Parathyroid adenoma (tissue), 2 donors: ENCODE data around the gene ITGA2B.

ENCODE experiments used
- H2AFZ ChIP-seq: fragments of 300-600 bp; sonication (generic); one replicate; pipeline ENCODE4 v1.7.0; 2017; ENCODE audit warnings: antibody characterized with exemption, mild to moderate bottlenecking
- H3K27ac ChIP-seq: fragments of 300-600 bp; sonication (generic); one replicate; pipeline ENCODE4 v1.7.0; 2017
- H3K27me3 ChIP-seq: fragments of 300-600 bp; sonication (generic); one replicate; pipeline ENCODE4 v1.7.0; 2017; ENCODE audit warnings: low read length; ENCODE audit not compliant: control insufficient read depth, insufficient read depth
- H3K36me3 ChIP-seq: fragments of 300-600 bp; sonication (generic); one replicate; pipeline ENCODE4 v1.7.0; 2017; ENCODE audit warnings: low read length; ENCODE audit not compliant: control insufficient read depth, insufficient read depth
- H3K4me1 ChIP-seq: fragments of 300-600 bp; sonication (generic); one replicate; pipeline ENCODE4 v1.7.0; 2017; ENCODE audit warnings: control low read depth
- H3K4me2 ChIP-seq: fragments of 300-600 bp; sonication (generic); one replicate; pipeline ENCODE4 v1.7.0; 2017; ENCODE audit warnings: low read length
- H3K4me3 ChIP-seq: fragments of 300-600 bp; sonication (generic); one replicate; pipeline ENCODE4 v1.7.0; 2017; ENCODE audit warnings: low read depth, low read length
- H3K79me2 ChIP-seq: fragments of 300-600 bp; sonication (generic); one replicate; pipeline ENCODE4 v1.7.0; 2017; ENCODE audit warnings: control low read depth
- H3K9ac ChIP-seq: fragments of 300-600 bp; sonication (generic); one replicate; pipeline ENCODE4 v1.7.0; 2017; ENCODE audit warnings: mild to moderate bottlenecking
- H3K9me3 ChIP-seq: fragments of 300-600 bp; sonication (generic); one replicate; pipeline ENCODE4 v1.7.0; 2017; ENCODE audit warnings: low read length; ENCODE audit not compliant: control insufficient read depth
- CTCF ChIP-seq: fragments of 300-600 bp; sonication (generic); IDR thresholded peaks from one replicate; pipeline ENCODE4 v1.7.0; 2017; ENCODE audit warnings: antibody characterized with exemption, mild to moderate bottlenecking
- donor health status: primary hyperparathyroidism.

Gene ITGA2B

GRCh38 chr17:44386182-44386525, 3.3 kb downstream of the ITGA2B start:
- H3K27ac ChIP-seq: no peak overlapping the region
- H3K27me3 ChIP-seq: no peaks in the 10 kb centered on the region
- no peaks in the 10 kb centered on the region for H3K4me1 ChIP-seq
- H3K9me3 ChIP-seq: no peaks in the 10 kb centered on the region
- peak overlapping the region; percentile 64 for H3K4me3 ChIP-seq
- H3K9ac ChIP-seq: no peak overlapping the region
- TF ChIP-seq CTCF: no peak
- H2AFZ ChIP-seq: peak overlapping the region; percentile 92
- H3K4me2 ChIP-seq: peak overlapping the region; percentile 98
- H3K79me2 ChIP-seq: no peaks in the 10 kb centered on the region
- no peaks in the 10 kb centered on the region for H3K36me3 ChIP-seq

- no peaks in the 10 kb centered on the region for H3K4me1 ChIP-seq
- no peaks in the 10 kb centered on the region for H3K9me3 ChIP-seq
- H3K9ac ChIP-seq: peak overlapping the region; percentile 43
- peak overlapping the region; percentile 92 for H2AFZ ChIP-seq
- peak overlapping the region; percentile 64 for H3K4me3 ChIP-seq
- peak; percentile 30 for TF ChIP-seq CTCF
- H3K79me2 ChIP-seq: no peaks in the 10 kb centered on the region
- H3K4me2 ChIP-seq: peak overlapping the region; percentile 98
- H3K36me3 ChIP-seq: no peaks in the 10 kb centered on the region
- H3K27ac ChIP-seq: peak overlapping the region; percentile 39
- no peaks in the 10 kb centered on the region for H3K27me3 ChIP-seq
Observed at GRCh38 chr17:44385287-44386181, 3.9 kb downstream of the ITGA2B start.

GRCh38 chr17:44384823-44385286, 4.6 kb downstream of the ITGA2B start:
- Histone ChIP-seq H3K36me3 (no peaks in the 10 kb centered on the region), H3K4me1 (no peaks in the 10 kb centered on the region), H3K4me3 (peak overlapping the region; percentile 64), H3K27ac (peak overlapping the region; percentile 25), H3K27me3 (no peaks in the 10 kb centered on the region), H2AFZ (peak overlapping the region; percentile 92), H3K79me2 (no peaks in the 10 kb centered on the region), H3K4me2 (peak overlapping the region; percentile 98), H3K9ac (no peak overlapping the region), H3K9me3 (no peaks in the 10 kb centered on the region)
- no peak for TF ChIP-seq CTCF

GRCh38 chr17:44384281-44384822, 5.1 kb downstream of the ITGA2B start:
- Histone ChIP-seq H3K36me3 (no peaks in the 10 kb centered on the region), H3K27me3 (no peaks in the 10 kb centered on the region), H3K79me2 (no peaks in the 10 kb centered on the region), H3K4me3 (peak overlapping the region; percentile 64), H3K4me2 (peak overlapping the region; percentile 98), H3K27ac (no peak overlapping the region), H3K9ac (no peak overlapping the region), H3K9me3 (no peaks in the 10 kb centered on the region), H2AFZ (peak overlapping the region; percentile 92), H3K4me1 (no peaks in the 10 kb centered on the region)
- no peak for TF ChIP-seq CTCF
